Globus pallidus (tissue), 1 donor: ENCODE results near the gene HAUS2.

Source experiments
- DNase-seq: peaks from one replicate; pipeline ENCODE4 v3.0.0-alpha.2; 2015; ENCODE audit warnings: low spot score

HAUS2 gene

DNA sequence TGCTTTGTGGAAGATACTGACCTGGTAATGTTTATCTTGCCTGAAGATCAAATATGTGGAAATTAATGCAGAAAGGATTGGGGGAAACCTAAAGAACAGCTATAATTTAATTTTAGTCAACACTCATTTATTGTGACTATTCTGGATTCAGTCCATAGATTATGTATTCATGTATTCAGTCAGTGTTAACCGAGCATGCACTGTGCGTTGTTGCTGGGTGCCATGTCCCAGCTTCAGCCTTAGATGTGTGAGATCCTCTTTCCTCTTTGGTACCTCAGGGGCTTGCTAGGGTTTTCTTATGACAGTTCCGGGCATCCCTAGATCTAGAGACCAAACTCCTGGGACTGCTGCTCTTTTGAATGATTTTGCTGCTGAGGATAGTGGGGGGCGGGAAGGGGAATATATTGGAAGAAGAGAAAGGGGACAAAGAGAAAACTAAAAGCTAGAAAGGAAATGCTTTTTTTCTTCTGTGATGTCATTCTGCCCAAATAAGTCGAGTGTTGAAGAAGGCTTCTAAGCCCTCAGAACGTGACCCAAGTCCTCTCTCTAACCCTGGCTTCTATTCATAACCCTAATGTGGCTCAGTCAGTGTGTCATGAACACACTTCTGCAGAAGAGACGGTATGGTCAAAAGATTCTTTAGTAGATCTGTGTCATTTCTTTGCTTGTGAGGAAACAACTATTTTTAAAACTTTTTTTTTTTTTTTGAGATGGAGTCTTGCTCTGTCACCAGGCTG is 60.3 kb downstream of the HAUS2 start:
- DNase-seq = no peak

DNA sequence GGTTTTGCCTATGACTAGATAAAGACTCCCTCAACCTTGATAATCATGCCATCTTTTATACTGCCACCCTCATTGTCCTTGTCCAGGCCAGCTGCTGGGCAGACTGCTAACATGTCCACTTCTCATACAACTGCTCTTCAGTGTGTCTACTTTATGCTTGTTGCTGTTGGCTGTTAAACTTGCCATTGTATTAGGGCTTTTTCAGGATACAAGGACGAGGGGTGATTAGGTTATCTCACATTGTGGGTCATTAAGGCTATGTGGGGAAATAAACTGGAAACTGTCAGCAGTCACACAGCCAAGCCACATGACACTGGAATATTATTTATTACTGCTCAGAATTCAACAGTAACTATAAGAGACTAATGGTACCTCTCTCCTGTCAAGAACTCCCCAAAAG is 62.9 kb downstream of the HAUS2 start:
- DNase-seq = no peak

DNA sequence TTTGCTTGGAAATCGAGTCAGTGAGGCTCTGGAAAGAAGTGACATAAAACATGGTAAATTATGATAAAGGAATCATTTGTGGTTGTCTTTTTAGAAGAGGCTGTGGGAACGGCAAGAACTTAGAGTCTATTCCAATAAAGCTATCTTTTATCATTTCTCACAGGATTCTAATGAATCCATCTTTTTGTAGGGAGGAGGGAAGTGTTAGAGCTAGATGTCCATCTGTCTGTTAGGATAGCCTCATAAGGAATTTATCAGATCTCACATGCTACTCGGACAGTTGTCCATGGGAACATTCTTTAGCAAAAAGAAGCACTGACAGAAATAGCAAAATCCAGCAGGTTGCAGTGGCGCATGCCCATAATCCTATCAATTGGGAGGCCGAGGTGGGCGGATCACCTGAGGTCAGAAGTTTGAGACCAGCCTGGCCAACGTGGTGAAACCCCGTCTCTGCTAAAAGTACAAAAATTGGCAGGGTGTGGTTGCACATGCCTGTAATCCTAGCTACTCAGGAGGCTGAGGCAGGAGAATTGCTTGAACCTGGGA is 63.8 kb downstream of the HAUS2 start:
- no peak for DNase-seq

- DNase-seq = no peak
Measured at GRCh38 chr15:42616107-42616506, 67.5 kb downstream of the HAUS2 start.
